B cell (primary cell): ENCODE measurements around the gene ELMOD3. TPM values are rescaled to one million over a fixed set of nuclear protein-coding genes. Genes with fewer than 3 reads are reported as not detected.

Source experiments
- ATAC-seq: fragments of 200-7000 bp; cut with Tn5 transposase; one replicate; pipeline ENCODE4 v1.10.0; 2021; ENCODE audit warnings: low read depth, mild to moderate bottlenecking, moderate number of reproducible peaks, moderate library complexity
- CTCF ChIA-PET: fragments of 350-600 bp; sonication (Branson Sonifier 250); formaldehyde crosslinking; loops from one replicate; lab custom pipeline; 2021; ENCODE audit warnings: antibody characterized with exemption, inconsistent platforms; lab: Charles Lee
- POLR2A ChIA-PET: fragments of 350-600 bp; sonication (Branson Sonifier 250); formaldehyde crosslinking; loops from one replicate; lab custom pipeline; 2021; ENCODE audit warnings: antibody characterized with exemption; lab: Charles Lee
- DNase-seq: peaks from one replicate; pipeline ENCODE4 v3.0.0; 2013
- H2AFZ ChIP-seq: 2 replicates; pipeline ENCODE4 v1.6.1; 2012; ENCODE audit warnings: mild to moderate bottlenecking, low read depth, low read length; ENCODE audit not compliant: insufficient read depth, poor library complexity, severe bottlenecking
- H3K27ac ChIP-seq, 2 donors: 1 replicate in 1 of 2; 2 replicates in 1 of 2; pipeline ENCODE4 v1.5.1; 2012 to 2013; ENCODE audit warnings: low read length in 2 of 2, mild to moderate bottlenecking in 2 of 2, moderate library complexity in 1 of 2
- H3K27me3 ChIP-seq, 4 experiments: fragments of 200-600 bp in 1 of 4; sonication (generic) in 1 of 4; replicated peaks in 1 of 4; 1 replicate in 2 of 4; 2 replicates in 2 of 4; pipeline versions ENCODE4 v1.6.1 to v1.7.0; 2013 to 2016; ENCODE audit warnings: low read length in 3 of 4, mild to moderate bottlenecking in 2 of 4, mixed read lengths in 1 of 4, moderate library complexity in 1 of 4; ENCODE audit not compliant: insufficient read depth in 4 of 4, control insufficient read depth in 3 of 4; ENCODE audit errors: control extremely low read depth in 1 of 4
- H3K36me3 ChIP-seq, 2 experiments: replicated peaks in 1 of 2; 1 replicate in 1 of 2; 2 replicates in 1 of 2; pipeline versions ENCODE4 v1.6.1 to v1.7.1; 2013; ENCODE audit warnings: low read length in 1 of 2; ENCODE audit not compliant: insufficient read depth in 2 of 2, control insufficient read depth in 1 of 2; ENCODE audit errors: control extremely low read depth in 1 of 2, extremely low read depth in 1 of 2
- H3K4me1 ChIP-seq, 2 donors: fragments of 200-600 bp in 1 of 2; sonication (generic) in 1 of 2; 1 replicate in 1 of 2; 2 replicates in 1 of 2; pipeline versions ENCODE4 v1.5.1 to v1.6.1; 2013 to 2017; ENCODE audit warnings: low read length in 2 of 2; ENCODE audit not compliant: control insufficient read depth in 2 of 2, insufficient read depth in 2 of 2
- H3K4me2 ChIP-seq: replicated peaks from 2 replicates; pipeline ENCODE3; 2012; ENCODE audit warnings: mild to moderate bottlenecking, low read depth, low read length; ENCODE audit not compliant: poor library complexity, severe bottlenecking
- H3K4me3 ChIP-seq, 5 experiments: fragments of 200-600 bp in 1 of 5; sonication (generic) in 1 of 5; 1 replicate in 3 of 5; 2 replicates in 2 of 5; pipeline versions ENCODE4 v1.5.1 to v1.7.0; 2011 to 2016; ENCODE audit warnings: low read length in 4 of 5, mild to moderate bottlenecking in 4 of 5, low read depth in 2 of 5, control low read depth in 1 of 5, moderate library complexity in 1 of 5; ENCODE audit not compliant: insufficient read depth in 1 of 5; ENCODE audit errors: control extremely low read depth in 1 of 5, extremely low read depth in 1 of 5
- H3K79me2 ChIP-seq: fragments of 200-600 bp; sonication (generic); one replicate; pipeline ENCODE4 v1.6.0; 2016; ENCODE audit warnings: low read length; ENCODE audit not compliant: control insufficient read depth, insufficient read depth
- H3K9ac ChIP-seq: fragments of 200-600 bp; sonication (generic); 2 replicates; pipeline ENCODE4 v1.6.1; 2017; ENCODE audit warnings: mild to moderate bottlenecking, low read length, moderate library complexity
- H3K9me3 ChIP-seq, 3 donors: one replicate each; pipeline versions ENCODE4 v1.6.1 to v1.7.1; 2013; ENCODE audit warnings: low read length in 2 of 3; ENCODE audit not compliant: control insufficient read depth in 2 of 3, insufficient read depth in 1 of 3; ENCODE audit errors: control extremely low read depth in 1 of 3
- H4K20me1 ChIP-seq: 2 replicates; pipeline ENCODE4 v1.6.0; 2012; ENCODE audit warnings: mild to moderate bottlenecking, low read length; ENCODE audit not compliant: insufficient read depth, control insufficient read depth, poor library complexity, severe bottlenecking
- H3K27ac Mint-ChIP-seq: one replicate; pipeline ENCODE4 v1.8.0; 2021; ENCODE audit warnings: mixed read lengths
- H3K27me3 Mint-ChIP-seq: one replicate; pipeline ENCODE4 v1.8.0; 2021; ENCODE audit warnings: mixed read lengths
- H3K4me1 Mint-ChIP-seq: one replicate; pipeline ENCODE4 v1.8.0; 2021; ENCODE audit warnings: mixed read lengths
- H3K4me3 Mint-ChIP-seq: one replicate; pipeline ENCODE4 v1.8.0; 2021; ENCODE audit warnings: mixed read lengths
- H3K9me3 Mint-ChIP-seq: one replicate; pipeline ENCODE4 v1.8.0; 2022; ENCODE audit warnings: mixed read lengths; ENCODE audit not compliant: insufficient read depth
- EZH2 ChIP-seq: IDR thresholded peaks from 2 replicates; pipeline ENCODE4 v1.6.1; 2012; ENCODE audit warnings: borderline replicate concordance, low read depth, mild to moderate bottlenecking, moderate library complexity, low read length; ENCODE audit not compliant: insufficient read depth, poor library complexity, severe bottlenecking
- WGBS: methylation state at CpG from one replicate; pipeline ENCODE4 v1.1.5; 2013; ENCODE audit warnings: missing lambda C conversion rate; ENCODE audit not compliant: insufficient coverage; 5-methylcytosine and 5-hydroxymethylcytosine counted together
- intact Hi-C: fragments of 100-400 bp; cut with micrococcal nuclease; formaldehyde crosslinking; loops from one replicate; pipeline ENCODE4 v1.10.0; 2022
- polyA plus RNA-seq: library from polyadenylated mRNA; depleted of rRNA; stranded (reverse); fragments of >200 nt; gene quantifications from 2 replicates; pipeline ENCODE4 v1.2.3, GENCODE V29; 2012
- total RNA-seq, 2 donors: library from RNA; stranded (reverse); fragments of 120-200 nt in 1 of 2; gene quantifications; 1 replicate in 1 of 2; 2 replicates in 1 of 2; pipeline versions ENCODE4 v1.2.3 to v1.2.4, GENCODE V29; 2013 to 2022
- TF ChIP-seq, protein P1 (sequence below): fragments of 200-600 bp; IDR thresholded peaks from one replicate; pipeline ENCODE4 v1.8.0; 2022; ENCODE audit warnings: antibody characterized with exemption, mild to moderate bottlenecking

The ELMOD3 gene
- total and polyA plus RNA-seq, 2 donors (not counting 1 experiment from before 2014, with no cell fraction given): 34.3 to 57.6 TPM

DNA sequence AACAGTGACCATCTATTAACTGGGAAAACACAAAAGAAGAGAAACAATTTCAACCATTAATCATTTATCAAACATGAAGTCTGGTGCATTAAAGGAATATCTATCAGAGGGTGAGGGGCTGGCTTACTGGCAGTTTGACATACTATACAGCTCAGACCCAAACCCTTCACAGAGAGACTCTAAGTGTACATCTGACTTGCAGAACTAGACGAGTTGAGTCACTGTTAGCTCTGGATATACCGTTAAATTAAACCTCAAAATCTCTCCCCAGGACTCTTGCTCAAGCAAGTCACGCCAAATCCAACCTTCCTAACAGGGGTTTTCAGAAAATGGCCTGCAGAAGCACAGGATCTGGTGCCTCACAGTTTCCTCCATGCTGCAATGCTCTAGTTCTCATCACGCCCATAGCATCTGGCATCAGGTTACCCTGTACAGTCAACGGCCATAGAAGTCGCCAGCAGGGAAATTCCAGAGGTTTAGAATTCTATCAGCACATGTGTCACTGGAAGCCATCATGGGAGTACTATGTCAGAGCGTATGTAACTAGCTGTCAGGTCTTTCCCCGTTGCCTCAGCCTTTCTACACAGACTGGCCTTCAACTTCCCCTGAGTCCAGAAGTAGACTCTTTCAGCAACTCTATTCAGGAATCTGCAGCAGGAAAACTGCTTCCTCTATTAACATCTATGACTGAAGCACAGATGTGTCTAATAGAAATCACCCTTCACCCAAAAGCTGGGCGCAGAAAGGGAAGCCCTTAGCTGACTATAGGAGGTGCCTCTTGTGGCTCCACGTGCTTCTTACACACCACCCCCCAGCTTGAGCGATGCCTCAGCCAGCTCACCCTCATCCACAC, 36.1 kb upstream of the ELMOD3 start:
- Histone ChIP-seq H3K27me3 (no peaks in the 10 kb centered on the region), H3K9me3 (no peaks in the 10 kb centered on the region), H3K4me3 (no peak overlapping the region), H3K4me1 (peaks cover 9 to 23% of the 10 kb centered on the region in 2 donors), H3K27ac (no peak overlapping the region), H3K36me3 (peaks cover 1 to 79% of the 10 kb centered on the region in 2 experiments), H4K20me1 (peaks cover 61% of the 10 kb centered on the region), H3K4me2 (no peak overlapping the region), H3K79me2 (peaks cover 53% of the 10 kb centered on the region), H2AFZ (no peak overlapping the region), H3K9ac (no peak overlapping the region)
- ChIA-PET CTCF (interaction anchor here (0.9 to 2.3 kb wide), 4 partner anchors 18 to 241 kb away, joined by 3 to 5 read pairs (median 4); no protein-coding TSS in a partner anchor), POLR2A (interaction anchor here (0.5 to 1.0 kb wide), 2 partner anchors 9 to 10 kb away, joined by 4 read pairs; partner anchors contain the start of gene TGOLN2)
- ATAC-seq (no peak), DNase-seq (no peak)
- Mint-ChIP-seq H3K4me3 (no peak overlapping the region), H3K27ac (no peak overlapping the region), H3K4me1 (peaks cover 50% of the 10 kb centered on the region), H3K9me3 (no peaks in the 10 kb centered on the region), H3K27me3 (no peaks in the 10 kb centered on the region)
- 80% methylated on average over 10 of the region's 11 CpGs for WGBS
- TF ChIP-seq, protein P1, sequence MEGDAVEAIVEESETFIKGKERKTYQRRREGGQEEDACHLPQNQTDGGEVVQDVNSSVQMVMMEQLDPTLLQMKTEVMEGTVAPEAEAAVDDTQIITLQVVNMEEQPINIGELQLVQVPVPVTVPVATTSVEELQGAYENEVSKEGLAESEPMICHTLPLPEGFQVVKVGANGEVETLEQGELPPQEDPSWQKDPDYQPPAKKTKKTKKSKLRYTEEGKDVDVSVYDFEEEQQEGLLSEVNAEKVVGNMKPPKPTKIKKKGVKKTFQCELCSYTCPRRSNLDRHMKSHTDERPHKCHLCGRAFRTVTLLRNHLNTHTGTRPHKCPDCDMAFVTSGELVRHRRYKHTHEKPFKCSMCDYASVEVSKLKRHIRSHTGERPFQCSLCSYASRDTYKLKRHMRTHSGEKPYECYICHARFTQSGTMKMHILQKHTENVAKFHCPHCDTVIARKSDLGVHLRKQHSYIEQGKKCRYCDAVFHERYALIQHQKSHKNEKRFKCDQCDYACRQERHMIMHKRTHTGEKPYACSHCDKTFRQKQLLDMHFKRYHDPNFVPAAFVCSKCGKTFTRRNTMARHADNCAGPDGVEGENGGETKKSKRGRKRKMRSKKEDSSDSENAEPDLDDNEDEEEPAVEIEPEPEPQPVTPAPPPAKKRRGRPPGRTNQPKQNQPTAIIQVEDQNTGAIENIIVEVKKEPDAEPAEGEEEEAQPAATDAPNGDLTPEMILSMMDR: no peak
- no peak for TF ChIP-seq EZH2
- intact Hi-C loops: no loop called here

GRCh38 chr2:85319796-85320195, 34.8 kb upstream of the ELMOD3 start:
- DNase-seq (no peak), ATAC-seq (no peak)
- 94% methylated on average over 4 of the region's 4 CpGs for WGBS
- H3K4me1 ChIP-seq: peaks cover 18 to 34% of the 10 kb centered on the region in 2 donors
- H3K4me2 ChIP-seq: no peak overlapping the region
- POLR2A ChIA-PET: no interaction called here
- peaks cover 1 to 80% of the 10 kb centered on the region in 2 experiments for H3K36me3 ChIP-seq
- peaks cover 71% of the 10 kb centered on the region for H4K20me1 ChIP-seq
- H3K27me3 ChIP-seq: no peaks in the 10 kb centered on the region
- H3K9ac ChIP-seq: no peak overlapping the region
- Mint-ChIP-seq H3K4me3 (no peak overlapping the region), H3K4me1 (peaks cover 63% of the 10 kb centered on the region), H3K27ac (no peak overlapping the region), H3K9me3 (no peaks in the 10 kb centered on the region), H3K27me3 (no peaks in the 10 kb centered on the region)
- H3K27ac ChIP-seq: peak overlapping the region in 1 of 2 donors; percentile 3
- intact Hi-C loops: no loop called here
- CTCF ChIA-PET: interaction anchor here (1.1 kb wide), 1 partner anchor 19 kb away, joined by 4 read pairs; no protein-coding TSS in a partner anchor
- no peak overlapping the region for H3K4me3 ChIP-seq
- no peaks in the 10 kb centered on the region for H3K9me3 ChIP-seq
- TF ChIP-seq, protein P1: no peak
- no peak for TF ChIP-seq EZH2
- H2AFZ ChIP-seq: no peak overlapping the region
- peaks cover 66% of the 10 kb centered on the region for H3K79me2 ChIP-seq
